CD4-positive, alpha-beta T cell treated with Interleukin-2 at 100 ng/mL for 4 hours (primary cell): ENCODE measurements around the gene UGT1A8.
"Not testable (repeated sequence)": the region's sequence is repeated elsewhere in the genome, so short reads cannot be mapped to it uniquely, and the experiment has no call there.

Experiments used
- DNase-seq: peaks from one replicate; pipeline ENCODE4 v3.0.0-alpha.2; 2020; ENCODE audit warnings: low spot score

The UGT1A8 gene

GRCh38 chr2:233688341-233688740, 70.9 kb downstream of the UGT1A8 start:
- DNase-seq = no peak

GRCh38 chr2:233689031-233689430, 71.6 kb downstream of the UGT1A8 start:
- DNase-seq = no peak

GRCh38 chr2:233689501-233689900, 72.1 kb downstream of the UGT1A8 start:
- no peak for DNase-seq

- no peak for DNase-seq
Measured at GRCh38 chr2:233690444-233690843, 73.0 kb downstream of the UGT1A8 start.

- DNase-seq = no peak
Measured at GRCh38 chr2:233691443-233692433, 74.3 kb downstream of the UGT1A8 start.

- no peak for DNase-seq
Measured at GRCh38 chr2:233692648-233693047, 75.2 kb downstream of the UGT1A8 start, which contains the start of gene UGT1A6. TSS of gene UGT1A6 (plus strand) at chr2:233692890. CDS start at chr2:233693005, 115 bp downstream.

- DNase-seq = no peak
Measured at GRCh38 chr2:233693963-233694362, 76.5 kb downstream of the UGT1A8 start.

GRCh38 chr2:233698740-233699139, 81.3 kb downstream of the UGT1A8 start:
- no peak for DNase-seq

- no peak for DNase-seq
Measured at GRCh38 chr2:233699424-233700027, 82.1 kb downstream of the UGT1A8 start.

- DNase-seq = no peak
Measured at GRCh38 chr2:233700028-233700635, 82.7 kb downstream of the UGT1A8 start.

- not testable (repeated sequence) for DNase-seq
Measured at GRCh38 chr2:233700842-233701241, 83.4 kb downstream of the UGT1A8 start.

GRCh38 chr2:233702238-233702637, 84.8 kb downstream of the UGT1A8 start:
- no peak for DNase-seq

GRCh38 chr2:233705911-233706506, 88.6 kb downstream of the UGT1A8 start:
- no peak for DNase-seq

GRCh38 chr2:233706720-233707119, 89.3 kb downstream of the UGT1A8 start:
- no peak for DNase-seq

GRCh38 chr2:233707940-233708644, 90.7 kb downstream of the UGT1A8 start:
- no peak for DNase-seq

GRCh38 chr2:233708942-233709341, 91.5 kb downstream of the UGT1A8 start:
- DNase-seq = no peak

- DNase-seq = peak; percentile 56
Measured at GRCh38 chr2:233711312-233712008, 94.0 kb downstream of the UGT1A8 start.

- DNase-seq = no peak
Measured at GRCh38 chr2:233712611-233713261, 95.3 kb downstream of the UGT1A8 start, which contains the start of gene UGT1A5. TSS of gene UGT1A5 (plus strand) at chr2:233712907. CDS start at chr2:233712992, 85 bp downstream.

GRCh38 chr2:233713262-233713615, 95.8 kb downstream of the UGT1A8 start:
- no peak for DNase-seq

- no peak for DNase-seq
Measured at GRCh38 chr2:233714121-233714520, 96.7 kb downstream of the UGT1A8 start.
